ENCODE data around the gene CTSW. TPM values are rescaled to one million over a fixed set of nuclear protein-coding genes. Genes with fewer than 3 reads are reported as not detected.
"Not testable (repeated sequence)": the region's sequence is repeated elsewhere in the genome, so short reads cannot be mapped to it uniquely, and the experiment has no call there.

Gene CTSW
- total RNA-seq, 1 experiment from 2014 or later: 1.8 TPM

DNA sequence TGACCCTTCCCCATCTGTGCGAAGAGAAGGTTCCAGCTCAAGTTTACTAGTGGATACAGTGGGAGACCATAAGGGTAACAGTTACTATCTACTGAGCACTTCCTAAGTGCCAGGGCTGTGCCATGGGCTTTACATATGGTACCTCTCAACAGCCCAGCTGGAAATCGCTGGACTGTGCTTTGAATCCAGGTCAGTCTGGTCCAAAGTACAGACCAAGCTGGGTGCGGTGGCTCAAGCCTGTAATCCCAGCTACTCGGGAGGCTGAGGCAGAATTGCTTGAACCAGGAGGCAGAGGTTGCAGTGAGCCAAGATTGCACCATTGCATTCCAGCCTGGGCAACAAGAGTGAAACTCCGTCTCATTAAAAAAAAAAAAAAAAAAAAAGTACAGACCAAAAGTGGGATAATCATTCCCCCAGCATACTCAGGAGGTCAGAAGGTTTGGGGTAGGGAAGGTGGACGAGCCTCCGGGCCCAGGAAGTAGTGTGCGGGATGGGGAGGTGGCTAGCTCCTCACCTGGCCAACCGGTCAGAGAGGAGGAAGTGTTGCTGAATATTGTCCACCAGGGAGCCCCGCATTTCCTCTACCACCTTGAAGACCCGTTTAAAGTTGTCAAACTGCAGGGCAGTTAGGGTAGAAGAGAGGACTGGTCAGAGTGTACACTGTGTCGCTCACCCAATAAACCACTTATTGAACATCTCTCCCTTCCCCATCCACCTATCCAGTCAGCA lies 6.3 kb downstream of the CTSW start:
- no peak for DNase-seq (ENCODE audit: low spot score)

DNA sequence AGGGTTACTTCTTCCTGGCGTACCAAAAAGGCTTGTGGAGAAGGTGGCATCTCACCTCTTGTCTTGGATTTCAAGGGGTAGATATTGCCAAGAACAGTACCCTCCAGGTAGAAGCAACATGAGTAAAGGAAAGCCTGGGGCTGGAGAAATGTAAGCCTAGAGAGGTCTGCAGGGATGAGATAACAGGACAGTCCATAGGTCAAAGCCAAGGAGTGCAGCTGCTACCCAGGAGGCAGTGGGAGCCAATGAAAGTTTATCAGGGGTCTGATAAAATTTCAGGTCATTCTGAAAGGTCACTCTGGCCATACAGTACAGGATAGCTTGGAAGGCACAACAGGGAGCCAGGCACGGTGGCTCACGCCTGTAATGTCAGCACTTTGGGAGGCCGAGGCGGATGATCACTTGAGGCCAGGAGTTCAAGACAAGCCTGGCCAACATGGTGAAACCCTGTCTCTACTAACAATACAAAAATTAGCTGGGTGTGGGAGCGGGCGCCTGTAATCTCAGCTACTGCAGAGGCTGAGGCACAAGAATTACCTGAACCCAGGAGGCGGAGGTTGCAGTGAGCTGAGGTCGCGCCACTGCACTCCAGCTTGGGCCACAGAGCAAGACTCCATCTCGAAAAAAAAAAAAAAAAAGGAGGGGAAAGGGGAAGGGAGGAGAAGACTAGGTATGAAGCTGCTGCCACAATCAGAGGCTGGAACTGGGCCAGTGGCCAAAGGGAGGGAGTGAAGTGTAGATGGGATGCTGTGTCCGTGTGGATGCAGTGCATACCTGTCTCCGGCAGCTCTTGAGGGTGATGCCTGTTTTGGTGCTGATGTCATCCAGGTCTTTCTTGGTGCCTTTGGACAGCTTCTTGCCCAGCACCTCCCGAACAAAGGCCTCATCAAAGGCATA lies 7.4 kb downstream of the CTSW start:
- DNase-seq (ENCODE audit: low spot score): no peak

DNA sequence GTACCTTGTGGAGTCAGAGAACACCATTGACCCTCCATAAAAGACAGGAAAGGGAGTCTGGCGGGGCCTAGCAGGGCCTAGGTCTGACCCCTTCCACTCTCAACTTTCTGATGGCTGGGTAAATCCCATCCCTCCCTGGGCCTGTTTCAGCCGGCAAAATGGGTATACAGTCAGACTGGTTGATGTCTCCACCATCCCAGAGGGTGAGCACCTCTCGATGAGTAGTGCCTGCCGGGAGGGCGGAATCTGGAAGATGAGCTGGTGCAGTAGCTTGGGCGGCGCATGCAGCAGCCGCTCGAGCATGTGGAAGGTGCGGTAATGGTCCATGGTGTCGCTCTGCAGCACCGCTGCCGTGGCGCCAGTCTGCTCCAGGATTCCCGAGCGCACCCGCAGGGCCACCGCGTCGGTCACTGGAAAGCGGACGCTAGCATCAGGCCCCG lies 8.1 kb downstream of the CTSW start:
- no peak for DNase-seq (ENCODE audit: low spot score)

DNA sequence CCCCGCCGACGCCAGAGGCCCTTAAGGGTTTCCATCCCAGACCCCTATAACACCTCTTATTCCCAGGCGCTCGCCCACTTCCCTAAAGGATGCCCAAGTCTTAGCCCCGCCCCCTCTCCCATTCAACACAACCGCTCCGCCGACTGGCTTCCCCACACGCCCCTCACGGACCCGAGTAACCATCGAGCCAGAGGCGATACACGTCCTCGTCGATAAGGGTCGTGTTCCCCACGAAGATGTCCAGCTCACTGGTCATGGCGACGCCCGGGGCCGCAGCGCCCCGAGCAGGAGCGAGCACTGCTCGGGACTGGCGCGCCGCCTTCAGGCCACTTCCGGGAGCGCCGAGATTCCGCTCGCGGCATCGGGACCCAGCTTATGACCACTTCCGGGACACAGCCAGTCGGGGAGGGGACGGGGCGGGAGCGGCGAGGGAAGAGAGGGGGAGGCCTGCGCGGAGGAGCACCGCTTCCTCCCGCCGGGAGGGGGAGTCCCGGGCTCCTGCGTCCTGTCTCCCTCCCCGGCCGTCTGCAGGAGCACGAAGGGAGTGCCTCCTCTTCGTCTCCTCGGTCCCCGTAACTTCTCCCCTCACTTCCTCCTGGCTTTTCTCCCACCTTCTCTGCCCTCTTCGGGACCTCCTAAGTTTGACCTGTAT lies 8.7 kb downstream of the CTSW start, which contains the start of gene FIBP:
Gene FIBP (minus strand): TSS at position 309 of the 652 bp plus-strand sequence. CDS start 53 bp downstream, at position 256.
- DNase-seq (ENCODE audit: low spot score): peak; percentile 91

DNA sequence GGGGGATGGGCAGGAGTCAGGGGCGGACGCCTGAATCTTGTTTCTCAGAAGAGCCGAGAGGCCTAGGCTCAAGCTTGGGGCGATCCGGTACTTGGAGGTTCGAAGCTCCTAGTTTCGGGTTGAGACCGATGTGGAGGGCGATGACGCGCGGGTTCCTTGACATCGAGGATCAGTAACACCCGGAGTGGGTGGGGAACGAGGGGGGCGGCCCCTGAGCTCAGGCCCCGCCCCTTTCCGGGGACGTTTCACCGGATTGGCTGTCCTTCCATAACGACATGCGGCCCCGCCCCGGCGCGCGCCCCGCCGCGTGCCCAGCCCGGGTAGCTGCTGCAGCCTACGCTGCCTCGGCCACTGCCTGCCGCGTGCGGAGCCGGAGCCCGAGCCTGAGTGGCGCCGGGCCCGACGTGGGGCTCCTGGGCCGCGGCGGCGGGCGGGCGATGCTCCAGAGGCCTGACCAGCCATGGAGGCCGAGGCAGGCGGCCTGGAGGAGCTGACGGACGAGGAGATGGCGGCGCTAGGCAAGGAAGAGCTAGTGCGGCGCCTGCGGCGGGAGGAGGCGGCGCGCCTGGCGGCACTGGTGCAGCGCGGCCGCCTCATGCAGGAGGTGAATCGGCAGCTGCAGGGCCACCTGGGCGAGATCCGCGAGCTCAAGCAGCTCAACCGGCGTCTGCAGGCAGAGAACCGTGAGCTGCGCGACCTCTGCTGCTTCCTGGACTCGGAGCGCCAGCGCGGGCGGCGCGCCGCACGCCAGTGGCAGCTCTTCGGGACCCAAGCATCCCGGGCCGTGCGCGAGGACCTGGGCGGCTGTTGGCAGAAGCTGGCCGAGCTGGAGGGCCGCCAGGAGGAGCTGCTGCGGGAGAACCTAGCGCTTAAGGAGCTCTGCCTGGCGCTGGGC lies 10.9 kb downstream of the CTSW start, which contains the start of gene CCDC85B:
Gene CCDC85B (plus strand): TSS at position 350 of the 895 bp plus-strand sequence. CDS start 111 bp downstream, at position 461.
- peak; percentile 88 for DNase-seq (ENCODE audit: low spot score)

DNA sequence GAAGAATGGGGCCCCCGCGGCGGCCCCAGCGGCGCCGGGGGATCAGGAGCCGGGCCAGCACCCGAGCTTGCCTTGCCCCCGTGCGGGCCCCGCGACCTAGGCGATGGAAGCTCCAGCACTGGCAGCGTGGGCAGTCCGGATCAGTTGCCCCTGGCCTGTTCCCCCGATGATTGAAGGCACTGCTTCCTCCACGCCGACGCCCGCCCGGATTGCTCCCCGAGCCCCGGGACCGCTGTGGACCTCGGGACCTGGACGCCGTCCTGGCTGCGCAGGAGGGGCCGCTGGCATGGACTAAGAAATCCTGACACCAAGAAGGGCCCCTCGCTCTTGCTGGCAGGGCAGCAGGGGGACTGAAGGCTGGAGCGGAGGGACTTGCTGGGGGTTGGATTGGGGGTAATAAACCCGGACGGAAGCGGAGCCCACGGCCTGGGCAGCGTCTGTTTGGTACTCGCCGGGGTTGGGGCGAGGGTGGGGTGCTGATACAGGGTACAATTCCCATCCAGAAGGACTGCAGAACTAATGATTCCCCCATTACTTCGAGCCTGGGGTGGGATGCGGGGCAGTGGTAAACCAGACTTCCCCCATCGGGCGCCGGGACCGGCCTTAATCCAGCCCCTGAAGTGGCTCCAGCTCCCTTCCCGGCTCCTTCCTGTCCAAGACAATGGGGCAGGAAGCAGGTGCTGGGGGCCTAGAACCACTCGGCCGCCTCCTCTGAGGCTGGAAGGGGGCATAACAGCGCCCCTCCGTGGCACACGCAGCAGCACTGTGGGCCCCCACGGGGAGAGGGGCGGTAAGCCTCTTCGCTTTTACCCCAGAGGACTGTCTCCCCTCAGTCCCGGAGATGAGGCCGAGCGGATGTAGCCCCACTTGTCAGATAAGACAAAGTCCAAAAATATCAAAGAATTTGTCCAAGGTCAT lies 11.8 kb downstream of the CTSW start:
- DNase-seq (ENCODE audit: low spot score): no peak

DNA sequence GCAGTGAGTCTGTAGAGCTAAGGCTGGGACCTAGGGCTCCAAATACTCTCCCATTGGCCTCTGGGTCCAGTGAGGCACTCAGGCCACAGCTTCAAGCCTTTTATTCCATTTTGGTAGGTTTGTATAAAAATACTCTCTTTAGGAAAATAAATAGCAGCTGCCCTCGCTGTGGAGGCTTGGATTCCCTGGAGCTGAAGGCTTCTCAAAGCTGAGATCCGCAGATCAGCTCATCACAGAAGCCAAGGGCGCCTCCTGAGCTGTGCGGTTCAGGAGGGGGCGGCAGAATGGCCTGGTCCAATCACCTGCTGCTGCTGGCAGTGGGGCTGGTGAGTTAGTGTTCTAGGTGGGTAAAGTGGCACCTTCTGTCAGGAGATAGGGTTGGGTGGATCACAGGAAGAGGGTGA lies 12.5 kb downstream of the CTSW start:
- not testable (repeated sequence) for DNase-seq (ENCODE audit: low spot score)

DNA sequence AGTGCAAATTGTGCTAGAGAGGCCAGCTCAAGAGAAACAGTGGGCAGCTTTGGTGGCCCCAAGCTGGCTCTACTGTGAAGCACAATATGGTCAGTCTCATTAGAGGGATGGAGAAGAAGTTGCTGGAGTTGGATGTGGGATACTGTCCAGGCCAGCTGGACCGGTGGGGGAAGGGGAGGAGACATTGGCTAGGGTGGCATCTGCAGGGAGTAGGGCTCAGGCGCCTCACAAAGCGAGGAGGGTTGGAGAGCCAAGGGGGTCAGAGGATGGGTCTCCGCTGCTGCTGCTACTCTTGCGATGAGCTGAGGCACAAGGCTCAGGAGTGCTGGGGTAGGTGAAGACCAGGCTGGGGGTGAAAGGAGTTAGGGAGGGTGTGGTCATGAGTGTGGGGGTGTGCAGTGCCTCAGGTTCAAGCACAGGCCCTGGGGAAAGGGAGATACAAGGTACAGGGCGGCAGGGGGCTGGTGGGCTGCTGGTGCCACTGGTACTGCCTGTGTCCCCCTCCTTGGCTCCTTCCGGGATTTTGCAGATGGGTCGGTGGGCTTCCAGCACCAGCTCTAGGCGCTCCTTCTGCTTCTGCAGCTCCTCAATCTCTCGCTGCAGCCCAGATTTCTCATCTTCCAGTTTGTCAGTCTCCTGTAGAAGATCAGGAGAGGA lies 13.2 kb downstream of the CTSW start:
- DNase-seq (ENCODE audit: low spot score): no peak

DNA sequence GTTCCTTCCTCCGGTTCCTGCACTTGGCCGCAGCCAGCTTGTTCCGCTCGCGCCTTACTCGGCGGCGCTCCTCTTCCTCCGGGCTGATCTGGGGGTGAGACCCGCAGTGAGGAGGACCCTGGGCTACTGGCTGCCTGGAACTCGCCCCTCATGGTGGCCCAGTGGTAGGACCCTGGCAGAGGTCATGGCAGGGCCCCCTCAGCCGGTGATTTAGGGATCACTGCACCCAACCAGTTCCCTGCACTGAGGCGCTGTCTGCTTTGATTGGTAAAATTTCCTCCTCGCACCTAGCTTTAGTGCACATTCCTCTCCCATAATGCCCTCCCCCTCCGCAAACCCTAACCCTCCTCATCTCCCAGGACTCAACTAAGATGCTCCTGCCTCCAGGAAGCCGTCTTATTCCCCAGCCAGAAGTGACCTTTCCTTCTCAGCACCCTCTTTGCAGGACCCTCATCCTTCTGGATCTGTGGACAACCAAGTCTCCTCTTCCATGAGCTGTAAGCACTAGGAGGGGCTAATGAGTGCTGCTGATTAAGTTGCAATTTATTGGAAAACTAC lies 14.5 kb downstream of the CTSW start:
- no peak for DNase-seq (ENCODE audit: low spot score)

DNA sequence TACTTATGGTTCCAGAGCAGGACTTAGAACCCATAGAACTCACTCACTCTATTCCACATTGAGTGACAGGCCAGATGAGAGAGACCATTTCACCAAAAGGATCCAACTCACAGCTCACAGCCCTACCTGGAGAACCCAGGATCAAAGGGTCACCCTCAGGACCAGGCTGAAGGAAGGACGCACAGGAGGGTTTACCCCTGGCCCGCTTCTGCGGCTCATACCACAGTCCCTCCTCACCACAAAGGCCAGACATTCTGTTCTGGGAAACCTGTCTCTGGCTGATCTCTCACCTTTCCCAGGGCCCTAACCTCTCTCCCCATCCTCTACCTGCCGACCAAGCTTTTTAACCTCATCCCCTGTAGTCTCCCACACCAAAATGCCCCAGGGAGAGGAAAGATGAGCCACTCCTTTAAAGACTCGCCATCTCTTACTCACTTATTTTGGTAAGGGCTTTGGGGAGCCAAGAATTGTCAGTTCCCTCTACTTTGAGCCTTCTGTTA lies 15.9 kb downstream of the CTSW start:
- no peak for DNase-seq (ENCODE audit: low spot score)

DNA sequence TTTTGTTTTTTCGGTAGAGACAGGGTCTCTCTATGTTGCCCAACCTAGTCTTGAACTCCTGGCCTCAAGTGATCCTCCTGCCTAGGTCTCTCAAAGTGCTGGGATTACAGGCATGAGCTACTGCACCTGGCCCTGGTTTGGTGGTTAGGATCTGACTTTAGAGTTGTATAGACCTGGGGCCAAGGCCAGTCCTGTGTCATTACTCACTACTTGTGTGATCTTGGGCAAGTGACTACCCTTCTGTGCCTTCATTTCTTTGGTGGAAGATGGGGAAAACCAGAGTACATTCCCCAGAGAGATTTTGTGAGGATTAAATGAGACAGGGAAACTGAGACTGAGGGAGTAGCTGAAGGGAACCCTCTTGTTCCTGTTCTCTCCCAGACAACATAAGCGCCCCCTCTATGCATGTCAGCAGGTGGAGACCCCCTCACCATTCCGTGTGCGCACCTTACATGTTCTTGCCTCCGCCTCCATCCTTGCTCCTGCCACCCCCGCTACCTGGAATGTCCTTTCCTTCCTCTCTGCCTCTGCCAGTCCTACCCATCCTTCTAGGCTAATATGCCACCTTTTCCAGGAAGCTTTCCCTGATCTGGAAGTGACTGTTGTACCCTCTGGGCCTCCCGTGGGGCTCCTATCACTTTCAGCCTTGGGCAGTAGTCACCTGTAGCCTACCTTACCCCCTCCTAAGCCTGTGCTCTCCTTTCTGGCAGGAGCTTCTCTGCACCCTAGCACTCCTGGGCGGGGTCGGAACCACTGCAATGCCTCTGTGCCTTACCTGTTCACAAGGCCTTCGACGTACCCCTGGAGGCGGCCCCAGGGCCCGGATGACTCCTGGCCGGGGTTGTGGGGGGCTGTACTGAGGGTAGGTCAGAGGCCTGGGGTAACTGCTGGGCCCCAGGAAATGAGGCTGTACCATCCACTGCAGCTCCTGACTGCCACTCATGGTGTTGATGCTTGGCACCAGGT lies 16.7 kb downstream of the CTSW start:
- DNase-seq (ENCODE audit: low spot score): no peak

DNA sequence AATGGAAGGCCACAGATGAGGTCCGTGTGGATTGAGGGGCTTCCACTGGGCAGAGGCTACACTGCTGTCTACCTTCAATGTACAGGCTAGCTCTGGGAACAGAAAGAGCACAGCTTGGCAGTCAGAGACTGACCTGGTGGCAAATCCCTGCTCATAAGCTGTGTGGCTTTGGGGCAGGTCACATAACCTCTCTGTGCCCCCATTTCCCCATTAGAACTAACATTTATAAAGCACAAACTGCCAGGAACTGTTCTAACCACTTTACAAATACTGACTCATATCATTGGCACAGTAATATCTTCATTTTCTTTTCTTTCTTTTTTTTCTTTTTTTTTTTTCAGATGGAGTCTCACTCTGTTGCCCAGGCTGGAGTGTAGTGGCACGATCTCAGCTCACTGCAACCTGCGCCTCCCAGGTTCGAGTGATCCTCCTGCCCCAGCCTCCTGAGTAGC lies 17.4 kb downstream of the CTSW start:
- no peak for DNase-seq (ENCODE audit: low spot score)

DNA sequence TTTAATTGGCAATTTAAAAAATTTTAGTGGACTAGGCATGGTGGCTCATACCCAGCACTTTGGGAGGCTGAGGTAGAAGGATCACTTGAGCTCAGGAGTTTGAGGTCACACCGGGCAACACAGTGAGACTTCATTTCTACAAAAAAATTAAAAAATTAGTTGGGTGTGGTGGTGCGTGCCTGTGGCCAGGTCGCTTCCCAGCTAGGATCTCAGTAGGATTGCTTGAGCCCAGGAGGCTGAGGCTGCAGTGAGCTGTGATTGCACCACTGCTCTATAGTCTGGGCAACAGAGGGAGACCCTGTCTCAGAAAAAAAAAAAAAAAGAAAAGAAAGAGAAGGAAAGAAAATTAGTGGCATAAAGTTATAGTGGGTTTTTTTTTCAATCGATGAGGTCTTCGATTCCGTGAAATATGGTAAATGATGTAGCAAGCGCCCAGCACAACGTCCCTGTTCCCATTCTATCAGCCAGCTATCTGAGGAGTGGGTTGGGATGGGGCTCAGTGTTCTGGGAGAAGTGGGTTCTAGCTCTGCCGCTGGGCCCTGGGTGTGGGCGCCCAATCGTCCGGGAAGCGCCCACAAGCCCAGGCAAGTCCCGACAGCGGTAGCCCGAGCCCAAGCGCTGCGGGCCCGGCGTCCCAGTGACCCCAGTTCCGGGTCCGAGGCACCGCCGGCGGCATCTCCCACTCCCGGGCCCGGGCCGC lies 19.2 kb downstream of the CTSW start:
- no peak for DNase-seq (ENCODE audit: low spot score)

DNA sequence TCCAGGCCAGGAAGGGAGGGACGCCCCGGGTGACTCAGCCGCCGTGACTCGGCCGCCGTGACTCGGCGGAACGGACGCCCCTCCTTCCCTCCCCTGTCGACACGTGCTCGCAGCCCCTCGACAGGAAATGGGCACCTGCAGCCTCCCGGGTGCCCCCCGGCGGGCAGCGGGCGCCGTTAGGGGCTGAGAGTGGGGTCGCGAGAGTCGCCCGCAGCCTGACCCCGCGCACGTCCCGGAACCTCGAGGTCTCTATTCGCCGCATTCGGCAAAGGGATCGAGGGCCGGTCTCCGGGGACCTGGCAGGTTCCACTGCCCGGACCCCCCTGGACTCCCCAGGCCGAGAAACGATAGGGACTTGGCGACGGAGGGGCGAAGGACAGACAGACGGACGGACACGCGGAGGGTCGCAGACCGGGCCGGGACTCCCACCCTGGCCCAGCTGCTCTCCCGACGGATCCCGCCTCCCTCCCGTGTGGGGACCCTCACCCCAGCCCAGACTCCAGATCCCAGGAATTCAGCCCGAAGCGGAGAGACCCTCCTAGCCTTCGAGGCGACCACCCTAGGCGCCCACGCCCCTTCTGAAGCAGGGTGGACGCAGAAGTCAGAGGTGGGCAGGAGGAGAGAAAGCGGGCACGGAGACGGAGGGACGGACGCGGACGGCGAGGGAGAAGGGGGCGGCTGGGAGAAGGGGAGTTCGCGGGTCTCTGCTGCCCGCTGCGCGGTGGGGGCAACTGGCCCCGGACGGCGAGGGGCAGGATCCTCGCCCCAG lies 19.9 kb downstream of the CTSW start:
- no peak for DNase-seq (ENCODE audit: low spot score)

DNA sequence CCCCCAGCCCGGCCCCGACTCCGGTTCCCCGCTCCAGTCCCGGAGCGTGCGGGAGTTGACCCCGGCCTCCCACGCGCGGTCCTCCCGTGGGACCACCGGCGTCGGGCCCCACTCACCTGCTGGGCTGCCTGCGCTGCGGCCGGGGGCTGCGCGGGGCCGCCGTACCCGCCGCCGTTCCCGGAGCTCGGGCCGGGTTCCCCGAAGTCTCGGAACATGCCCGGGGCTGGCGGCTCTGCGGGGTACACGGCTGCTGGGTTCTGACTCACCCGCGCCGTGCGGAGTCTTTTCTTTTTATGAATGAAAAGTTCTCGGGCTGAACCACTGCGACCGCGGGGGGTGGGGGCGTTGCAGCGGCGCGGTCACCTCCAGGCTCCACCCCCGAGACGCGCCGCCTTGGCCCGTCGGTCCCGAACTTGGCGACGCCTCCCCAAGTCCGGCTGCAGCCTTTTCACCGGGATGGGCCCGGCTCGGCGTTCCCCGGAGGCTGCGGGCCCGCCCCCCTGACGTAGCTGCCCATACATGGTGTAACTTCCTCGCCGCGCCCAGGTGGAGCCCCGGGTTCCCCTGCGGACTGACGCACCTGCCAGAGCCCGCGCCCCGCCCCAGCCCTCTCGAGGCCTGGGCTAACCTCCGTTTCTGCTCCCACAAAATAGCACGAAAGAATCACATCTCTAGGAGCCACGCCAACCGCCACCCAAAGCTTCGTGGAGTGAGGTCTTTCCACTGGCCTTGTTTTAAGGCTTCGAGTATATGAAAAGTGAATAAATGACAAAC lies 20.7 kb downstream of the CTSW start, which contains the start of gene FOSL1:
Gene FOSL1 (minus strand): TSS at position 264 of the 774 bp plus-strand sequence. CDS start 49 bp downstream, at position 215.
- peak; percentile 91 for DNase-seq (ENCODE audit: low spot score)

DNA sequence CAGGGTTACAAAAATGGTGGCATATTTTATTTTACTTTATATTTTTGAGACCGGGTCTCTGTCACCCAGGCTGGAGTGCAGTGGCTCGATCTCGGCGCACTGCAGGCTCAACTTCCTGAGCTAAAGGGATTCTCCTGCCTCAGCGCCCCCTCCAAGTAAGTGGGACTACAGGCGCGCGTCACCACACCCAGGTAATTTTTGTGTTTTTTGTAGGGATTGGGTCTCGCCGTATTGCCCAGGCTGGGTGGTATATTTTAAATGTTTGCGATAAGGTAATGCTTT lies 21.2 kb downstream of the CTSW start:
- DNase-seq (ENCODE audit: low spot score): no peak
